Activated CD4-positive, alpha-beta memory T cell treated with anti-CD3 and anti-CD28 coated beads for 36 hours (primary cell): ENCODE measurements around the gene ALDOC. TPM values are rescaled to one million over a fixed set of nuclear protein-coding genes. Genes with fewer than 3 reads are reported as not detected.
A peak's percentile ranks its signal among the peaks of the same experiment; 100 is the strongest.
"Not testable (repeated sequence)": the region's sequence is repeated elsewhere in the genome, so short reads cannot be mapped to it uniquely, and the experiment has no call there.

Experiments used
- CTCF ChIA-PET: fragments of 350-600 bp; sonication (Branson Sonifier 250); formaldehyde crosslinking; loops from one replicate; lab custom pipeline; 2021; ENCODE audit warnings: antibody characterized with exemption, inconsistent platforms; lab: Charles Lee
- POLR2A ChIA-PET: fragments of 350-600 bp; sonication (Branson Sonifier 250); formaldehyde crosslinking; loops from one replicate; lab custom pipeline; 2021; ENCODE audit warnings: antibody characterized with exemption; lab: Charles Lee
- DNase-seq: peaks from one replicate; pipeline ENCODE4 v3.0.0-alpha.2; 2020
- H3K27ac Mint-ChIP-seq: one replicate; pipeline ENCODE4 v1.8.0; 2021; ENCODE audit warnings: mixed read lengths
- H3K27me3 Mint-ChIP-seq: one replicate; pipeline ENCODE4 v1.8.0; 2021; ENCODE audit warnings: mixed read lengths
- H3K36me3 Mint-ChIP-seq: one replicate; pipeline ENCODE4 v1.8.0; 2021; ENCODE audit warnings: mixed read lengths
- H3K4me1 Mint-ChIP-seq: one replicate; pipeline ENCODE4 v1.8.0; 2021; ENCODE audit warnings: low read depth, mixed read lengths
- H3K4me3 Mint-ChIP-seq: one replicate; pipeline ENCODE4 v1.8.0; 2021; ENCODE audit warnings: mild to moderate bottlenecking, mixed read lengths
- H3K9me3 Mint-ChIP-seq: one replicate; pipeline ENCODE4 v1.8.0; 2021; ENCODE audit warnings: mixed read lengths
- intact Hi-C: fragments of 100-400 bp; cut with micrococcal nuclease; formaldehyde crosslinking; loops from one replicate; pipeline ENCODE4 v1.15.1; 2023
- total RNA-seq, 2 experiments: library from RNA; stranded (reverse); gene quantifications; one replicate each; pipeline ENCODE4 v1.2.3, GENCODE V29; 2021

The ALDOC gene
- total RNA-seq, 2 experiments from 2014 or later = 75.2 to 77.3 TPM

GRCh38 chr17:28612531-28612930, 35.8 kb upstream of the ALDOC start:
- H3K36me3 Mint-ChIP-seq = peaks cover 33% of the 10 kb centered on the region

DNA sequence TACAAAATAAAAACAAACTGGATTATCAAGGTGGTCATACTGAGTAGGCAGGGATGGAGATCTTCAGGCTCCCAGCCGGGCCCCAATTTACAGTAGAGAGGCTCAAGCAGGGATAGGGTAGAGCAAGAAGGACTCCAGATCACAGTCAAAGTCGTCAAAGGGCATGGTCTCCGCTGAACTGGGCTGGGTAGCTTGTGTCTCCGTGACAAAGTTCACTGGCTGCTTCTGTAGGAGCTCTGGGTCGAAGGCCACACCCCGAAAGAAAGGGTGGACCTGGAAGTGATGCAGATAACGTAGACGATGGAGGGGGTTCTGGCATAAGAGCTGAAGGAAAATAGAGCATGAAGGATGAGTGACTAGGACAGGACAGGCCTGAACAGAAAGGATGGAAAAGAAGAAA, 33.7 kb upstream of the ALDOC start:
- peaks cover 5% of the 10 kb centered on the region for H3K4me1 Mint-ChIP-seq
- peaks cover 23% of the 10 kb centered on the region for H3K36me3 Mint-ChIP-seq
- H3K4me3 Mint-ChIP-seq = no peak overlapping the region
- no peak overlapping the region for H3K27ac Mint-ChIP-seq
- CTCF ChIA-PET = interaction anchor here (0.8 to 2.0 kb wide), 6 partner anchors 19 to 115 kb away, joined by 3 to 9 read pairs (median 4); partner anchors contain the start of genes BLTP2 and PIGS
- POLR2A ChIA-PET = interaction anchor here (0.9 to 3.2 kb wide), 3 partner anchors 11 to 42 kb away, joined by 3 to 7 read pairs (median 6); no protein-coding TSS in a partner anchor
- intact Hi-C loops = loop anchor here (5.0 kb wide), 1 partner anchor 63 kb away; no protein-coding TSS in a partner anchor
- no peak for DNase-seq
- no peaks in the 10 kb centered on the region for H3K27me3 Mint-ChIP-seq
- no peaks in the 10 kb centered on the region for H3K9me3 Mint-ChIP-seq

More at GRCh38 chr17:28612531-28612930, 35.8 kb upstream of the ALDOC start:
- intact Hi-C loops = loop anchor here (2.0 to 5.0 kb wide), 2 partner anchors 65 to 118 kb away; no protein-coding TSS in a partner anchor
- Mint-ChIP-seq H3K27me3 (no peaks in the 10 kb centered on the region), H3K4me1 (peaks cover 5% of the 10 kb centered on the region), H3K9me3 (no peaks in the 10 kb centered on the region), H3K4me3 (no peak overlapping the region), H3K27ac (no peak overlapping the region)
- ChIA-PET CTCF (interaction anchor here (0.7 to 2.0 kb wide), 15 partner anchors 13 to 275 kb away, joined by 3 to 16 read pairs (median 5); partner anchors contain the start of gene BLTP2), POLR2A (interaction anchor here (1.6 to 3.2 kb wide), 2 partner anchors 13 to 41 kb away, joined by 5 to 7 read pairs; partner anchors contain the start of gene PIGS)
- DNase-seq = no peak

DNA sequence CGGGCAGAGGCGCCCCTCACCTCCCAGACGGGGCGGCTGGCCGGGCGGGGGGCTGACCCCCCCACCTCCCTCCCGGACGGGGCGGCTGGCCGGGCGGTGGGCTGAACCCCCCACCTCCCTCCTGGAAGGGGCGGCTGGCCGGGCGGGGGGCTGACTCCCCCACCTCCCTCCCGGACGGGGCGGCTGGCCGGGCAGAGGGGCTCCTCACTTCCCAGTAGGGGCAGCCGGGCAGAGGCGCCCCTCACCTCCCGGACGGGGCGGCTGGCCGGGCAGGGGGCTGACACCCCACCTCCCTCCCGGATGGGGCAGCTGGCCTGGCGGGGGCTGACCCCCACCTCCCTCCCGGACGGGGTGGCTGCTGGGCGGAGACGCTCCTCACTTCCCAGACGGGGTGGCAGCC, 27.3 kb upstream of the ALDOC start:
- H3K27me3 Mint-ChIP-seq, DNase-seq, intact Hi-C loops, CTCF ChIA-PET, POLR2A ChIA-PET, H3K27ac Mint-ChIP-seq, H3K4me3 Mint-ChIP-seq, H3K36me3 Mint-ChIP-seq, H3K4me1 Mint-ChIP-seq, H3K9me3 Mint-ChIP-seq: not testable (repeated sequence)

DNA sequence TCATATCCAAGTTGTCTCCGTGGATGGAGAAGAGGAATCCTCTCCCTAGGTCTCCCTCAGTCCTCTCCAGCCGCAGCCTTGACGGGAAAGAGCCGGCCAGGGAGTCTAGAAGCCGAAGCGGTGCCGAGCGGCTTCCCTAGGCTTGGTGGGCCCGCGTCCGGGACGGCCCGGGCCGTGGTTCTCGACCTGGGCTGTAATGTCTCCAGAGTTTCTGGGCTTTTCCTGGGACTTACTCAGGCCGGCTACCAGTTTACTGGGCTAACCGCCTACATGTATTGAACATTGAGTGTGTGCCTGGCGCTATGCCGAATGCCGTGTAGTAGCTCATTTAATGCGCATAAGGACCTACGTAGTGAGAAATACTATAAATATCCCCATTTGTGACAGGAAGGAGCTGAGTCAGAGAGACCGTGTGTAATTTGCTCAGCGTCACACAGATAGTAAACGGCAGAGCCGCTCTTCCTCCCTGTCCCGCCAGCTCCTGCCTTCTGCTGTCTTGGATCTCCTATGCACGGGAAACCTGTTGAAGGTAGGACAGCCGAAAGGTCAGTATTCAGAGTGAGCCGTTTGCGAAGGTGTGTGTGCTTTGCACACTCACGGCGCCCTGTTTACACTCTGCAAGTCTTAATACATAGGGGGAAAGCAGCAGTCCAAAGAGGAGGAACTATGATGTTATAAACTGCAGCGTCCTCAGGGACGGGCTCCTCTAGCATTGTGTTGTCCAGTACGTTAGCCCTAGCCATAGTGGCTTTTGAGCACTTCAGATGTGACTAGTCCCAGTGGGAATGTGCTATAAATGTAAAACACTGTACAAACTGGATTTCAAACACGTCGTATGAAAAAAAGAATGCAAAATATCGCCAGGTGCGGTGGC, 22.9 kb upstream of the ALDOC start:
- intact Hi-C loops = loop anchor here (1.0 to 5.0 kb wide), 6 partner anchors 20 to 353 kb away; partner anchors contain the start of genes BLTP2, PHF12, PROCA1 and SUPT6H
- H3K9me3 Mint-ChIP-seq = no peaks in the 10 kb centered on the region

DNA sequence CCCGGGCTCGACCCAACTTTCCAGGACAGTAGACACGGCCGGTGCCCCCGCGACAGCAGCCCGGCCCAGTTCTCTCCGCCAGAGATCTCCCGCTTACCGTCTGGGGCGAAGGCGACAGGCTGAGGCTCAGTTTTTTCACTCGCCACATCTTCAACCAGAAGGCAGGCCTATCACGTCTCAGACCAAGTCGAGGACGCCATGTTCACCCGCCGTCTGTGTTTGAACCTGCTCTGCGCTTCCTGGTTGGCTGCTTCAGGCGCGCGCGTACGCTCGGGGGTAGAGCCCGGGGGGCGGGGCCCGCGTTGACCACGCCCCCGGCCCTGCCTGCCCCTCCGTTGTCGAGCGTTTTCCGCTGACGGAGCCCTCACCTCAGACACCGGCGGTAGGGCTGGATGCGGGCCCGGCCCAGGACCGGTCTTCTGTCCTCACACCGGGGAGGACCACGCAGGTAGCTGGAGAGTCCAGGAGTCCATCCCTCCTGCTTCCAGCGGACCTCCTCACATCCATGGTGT, 22.2 kb upstream of the ALDOC start, which contains the start of gene SPAG5:
Gene SPAG5 (minus strand): TSS at position 227 of the 512 bp plus-strand sequence. CDS start 79 bp downstream, at position 148.
- Mint-ChIP-seq H3K36me3 (peaks cover 11% of the 10 kb centered on the region), H3K4me1 (peaks cover 21% of the 10 kb centered on the region), H3K27ac (peak within 1 kb of the TSS; percentile 93), H3K4me3 (peak within 1 kb of the TSS; percentile 93), H3K9me3 (no peaks in the 10 kb centered on the region), H3K27me3 (no peaks in the 10 kb centered on the region)
- DNase-seq = peak; percentile 97
- intact Hi-C loops = loop anchor here (1.0 to 5.0 kb wide), 6 partner anchors 20 to 353 kb away; partner anchors contain the start of genes BLTP2, PHF12, PROCA1 and SUPT6H
- CTCF ChIA-PET = interaction anchor here (0.6 to 1.6 kb wide), 7 partner anchors 14 to 50 kb away, joined by 3 to 7 read pairs (median 5); partner anchors contain the start of gene PIGS
- POLR2A ChIA-PET = interaction anchor here (0.6 to 2.4 kb wide), 17 partner anchors 8 to 297 kb away, joined by 3 to 28 read pairs (median 6); partner anchors contain the start of genes ALDOC, BLTP2, PIGS and PROCA1

More for the DNA sequence above, 22.9 kb upstream of the ALDOC start:
- DNase-seq = peak; percentile 87
- H3K36me3 Mint-ChIP-seq = peaks cover 13% of the 10 kb centered on the region
- H3K4me1 Mint-ChIP-seq = peaks cover 21% of the 10 kb centered on the region
- POLR2A ChIA-PET = interaction anchor here (0.6 to 2.4 kb wide), 21 partner anchors 8 to 298 kb away, joined by 3 to 28 read pairs (median 4); partner anchors contain the start of genes ALDOC, BLTP2, PIGS and PROCA1
- H3K4me3 Mint-ChIP-seq = peak overlapping the region; percentile 93
- H3K27ac Mint-ChIP-seq = peak overlapping the region; percentile 93
- CTCF ChIA-PET = interaction anchor here (0.6 to 1.6 kb wide), 7 partner anchors 13 to 50 kb away, joined by 3 to 7 read pairs (median 5); partner anchors contain the start of gene PIGS
- H3K27me3 Mint-ChIP-seq = no peaks in the 10 kb centered on the region

DNA sequence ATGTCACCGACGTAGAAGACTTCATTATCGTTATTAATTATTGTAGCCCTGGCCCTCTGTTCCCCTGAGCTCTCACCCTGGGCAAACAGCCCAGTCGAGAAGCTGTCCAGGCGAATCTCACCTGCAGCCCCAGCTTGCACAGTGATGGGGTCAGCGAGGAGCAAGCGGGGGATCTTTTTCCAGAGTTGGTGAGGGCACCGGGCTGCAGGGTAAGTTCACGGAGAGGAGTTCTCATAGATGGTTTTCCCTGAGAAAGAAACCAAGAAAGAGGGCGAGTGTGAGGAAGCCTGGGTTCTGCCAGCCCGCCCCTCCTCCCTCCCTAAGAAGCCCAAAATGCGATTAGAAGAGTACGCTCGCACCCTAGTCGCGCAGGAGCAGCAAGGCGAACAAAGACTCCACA, 21.7 kb upstream of the ALDOC start:
- peaks cover 21% of the 10 kb centered on the region for H3K4me1 Mint-ChIP-seq
- peak overlapping the region; percentile 93 for H3K4me3 Mint-ChIP-seq
- no peaks in the 10 kb centered on the region for H3K9me3 Mint-ChIP-seq
- DNase-seq = no peak
- no peaks in the 10 kb centered on the region for H3K27me3 Mint-ChIP-seq
- H3K36me3 Mint-ChIP-seq = peaks cover 11% of the 10 kb centered on the region
- ChIA-PET CTCF (interaction anchor here (0.8 to 1.5 kb wide), 5 partner anchors 14 to 519 kb away, joined by 3 to 6 read pairs (median 5); partner anchors contain the start of genes ALDOC and PIGS), POLR2A (interaction anchor here (1.3 to 2.4 kb wide), 4 partner anchors 15 to 64 kb away, joined by 4 to 28 read pairs (median 9); partner anchors contain the start of genes BLTP2, PIGS, SDF2 and SUPT6H)
- intact Hi-C loops = loop anchor here (2.0 to 5.0 kb wide), 2 partner anchors 112 to 354 kb away; partner anchors contain the start of genes PHF12 and PROCA1
- peak overlapping the region; percentile 93 for H3K27ac Mint-ChIP-seq

DNA sequence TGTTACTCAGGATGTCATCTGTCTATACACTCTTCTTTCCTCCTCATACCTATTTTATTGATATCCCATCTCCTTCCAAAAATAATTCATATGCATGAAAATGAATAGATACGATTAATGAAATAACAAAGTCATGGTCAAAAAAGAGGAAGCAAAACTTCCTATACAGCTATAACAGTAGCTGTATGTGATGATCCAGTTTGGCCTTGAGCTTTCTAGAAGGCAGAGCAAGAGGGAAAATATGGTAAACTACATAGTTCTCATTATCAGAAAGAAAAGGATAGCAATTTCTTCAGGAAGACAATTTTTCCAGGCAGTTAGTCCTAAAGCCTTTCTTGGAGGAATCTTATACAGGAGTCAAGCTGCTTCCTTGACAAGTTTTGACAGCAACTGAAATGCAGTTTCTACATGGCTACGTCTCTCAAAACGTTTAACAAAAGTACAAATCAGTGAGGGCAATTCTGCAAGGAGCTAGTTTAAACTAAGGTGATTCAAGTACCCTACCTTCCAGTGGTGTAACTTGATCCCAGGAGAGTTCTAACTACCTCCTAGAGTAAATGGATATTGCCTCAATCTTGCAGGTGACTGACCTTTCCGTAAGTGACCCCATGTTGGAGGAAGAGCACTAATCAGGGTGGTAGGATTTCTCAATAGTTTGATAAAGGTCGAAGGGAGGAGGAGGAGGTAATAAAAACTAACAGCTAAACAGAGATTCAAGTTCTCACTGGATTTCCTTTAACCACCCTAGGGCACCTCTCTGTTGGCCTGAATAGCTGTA, 21.1 kb upstream of the ALDOC start:
- Mint-ChIP-seq H3K4me1 (peaks cover 21% of the 10 kb centered on the region), H3K27ac (peak overlapping the region; percentile 93), H3K4me3 (peak overlapping the region; percentile 93), H3K9me3 (no peaks in the 10 kb centered on the region), H3K36me3 (peaks cover 17% of the 10 kb centered on the region), H3K27me3 (no peaks in the 10 kb centered on the region)
- intact Hi-C loops = loop anchor here (2.0 to 5.0 kb wide), 2 partner anchors 113 to 355 kb away; partner anchors contain the start of genes PHF12 and PROCA1
- CTCF ChIA-PET = interaction anchor here (0.8 to 1.5 kb wide), 4 partner anchors 15 to 519 kb away, joined by 3 to 6 read pairs (median 4); partner anchors contain the start of genes ALDOC and PIGS
- POLR2A ChIA-PET = interaction anchor here (0.8 to 2.4 kb wide), 5 partner anchors 15 to 65 kb away, joined by 3 to 28 read pairs (median 7); partner anchors contain the start of genes BLTP2, PIGS, SDF2 and SUPT6H
- no peak for DNase-seq

- H3K9me3 Mint-ChIP-seq = no peaks in the 10 kb centered on the region
- H3K4me3 Mint-ChIP-seq = no peak overlapping the region
- H3K4me1 Mint-ChIP-seq = peaks cover under 1% of the 10 kb centered on the region
- intact Hi-C loops = no loop called here
- no peak overlapping the region for H3K27ac Mint-ChIP-seq
- H3K27me3 Mint-ChIP-seq = no peaks in the 10 kb centered on the region
- ChIA-PET POLR2A (interaction anchor here (0.7 to 1.6 kb wide), 4 partner anchors 15 to 70 kb away, joined by 3 to 5 read pairs (median 3); partner anchors contain the start of genes ALDOC, PIGS, SDF2 and SUPT6H), CTCF (interaction anchor here (1.0 to 1.2 kb wide), 2 partner anchors 19 to 87 kb away, joined by 3 to 4 read pairs; no protein-coding TSS in a partner anchor)
- peaks cover 38% of the 10 kb centered on the region for H3K36me3 Mint-ChIP-seq
- no peak for DNase-seq
Observed at GRCh38 chr17:28592260-28592659, 15.6 kb upstream of the ALDOC start.

GRCh38 chr17:28585851-28586250, 9.2 kb upstream of the ALDOC start:
- no peak for DNase-seq
- Mint-ChIP-seq H3K27ac (no peak overlapping the region), H3K27me3 (no peaks in the 10 kb centered on the region), H3K9me3 (no peaks in the 10 kb centered on the region), H3K4me1 (no peaks in the 10 kb centered on the region), H3K36me3 (peaks cover 32% of the 10 kb centered on the region), H3K4me3 (no peak overlapping the region)
- CTCF ChIA-PET = no interaction called here
- intact Hi-C loops = no loop called here
- POLR2A ChIA-PET = interaction anchor here (1.0 kb wide), 1 partner anchor 9 kb away, joined by 3 read pairs; the partner anchor contains the start of gene ALDOC

- Mint-ChIP-seq H3K4me1 (peaks cover 14% of the 10 kb centered on the region), H3K27ac (no peak overlapping the region), H3K36me3 (peaks cover 41% of the 10 kb centered on the region), H3K4me3 (no peak overlapping the region), H3K9me3 (no peaks in the 10 kb centered on the region), H3K27me3 (no peaks in the 10 kb centered on the region)
- DNase-seq = no peak
- intact Hi-C loops = no loop called here
- POLR2A ChIA-PET = interaction anchor here (0.8 kb wide), 1 partner anchor 10 kb away, joined by 3 read pairs; no protein-coding TSS in a partner anchor
- CTCF ChIA-PET = interaction anchor here (1.1 to 1.2 kb wide), 2 partner anchors 29 to 63 kb away, joined by 3 read pairs; no protein-coding TSS in a partner anchor
Observed at GRCh38 chr17:28584434-28584833, 7.7 kb upstream of the ALDOC start.
